NB4 (cell line): Measurements from ENCODE around the gene SF3A1.

Experiments used
- CTCF ChIP-seq: IDR thresholded peaks from one replicate; pipeline ENCODE4 v1.5.1; 2012; ENCODE audit warnings: low read depth, low read length
- MAX ChIP-seq: IDR thresholded peaks from 2 replicates; pipeline ENCODE4 v1.6.1; 2011; ENCODE audit warnings: low read depth, low read length
- MYC ChIP-seq: IDR thresholded peaks from 2 replicates; pipeline ENCODE4 v1.6.1; 2011; ENCODE audit warnings: low read depth, low read length
- POLR2A ChIP-seq: IDR thresholded peaks from 2 replicates; pipeline ENCODE4 v1.6.1; 2011; ENCODE audit warnings: mild to moderate bottlenecking; ENCODE audit not compliant: insufficient read length; ENCODE audit errors: extremely low read depth

- no peak for TF ChIP-seq POLR2A
- TF ChIP-seq CTCF = no peak
- no peak for TF ChIP-seq MYC
- no peak for TF ChIP-seq MAX
These were observed 48.0 kb downstream of the SF3A1 start for GRCh38 chr22:30308518-30309230.
